Endodermal cell (in vitro differentiated cells): ENCODE measurements around the gene SGPP1. TPM values are rescaled to one million over a fixed set of nuclear protein-coding genes. Genes with fewer than 3 reads are reported as not detected.

Experiments used
- DNase-seq: peaks from one replicate; pipeline ENCODE4 v3.0.0-alpha.2; 2017
- H3K27ac ChIP-seq: 2 replicates; pipeline ENCODE4 v1.5.1; 2013; ENCODE audit warnings: mild to moderate bottlenecking, low read depth, low read length, moderate library complexity
- H3K27me3 ChIP-seq: 2 replicates; pipeline ENCODE4 v1.6.1; 2013; ENCODE audit warnings: mild to moderate bottlenecking, low read length, moderate library complexity; ENCODE audit not compliant: insufficient read depth, control insufficient read depth, poor library complexity, severe bottlenecking
- H3K36me3 ChIP-seq: 2 replicates; pipeline ENCODE4 v1.7.0; 2013; ENCODE audit warnings: mild to moderate bottlenecking, low read length, moderate library complexity; ENCODE audit not compliant: control insufficient read depth, insufficient read depth
- H3K4me1 ChIP-seq: one replicate; pipeline ENCODE4 v1.7.0; 2013; ENCODE audit warnings: low read length; ENCODE audit not compliant: control insufficient read depth, insufficient read depth
- H3K4me3 ChIP-seq: 2 replicates; pipeline ENCODE4 v1.5.1; 2013; ENCODE audit warnings: mild to moderate bottlenecking, low read length, moderate library complexity
- H3K9ac ChIP-seq: 2 replicates; pipeline ENCODE4 v1.6.1; 2013; ENCODE audit warnings: mild to moderate bottlenecking, low read length, moderate library complexity; ENCODE audit not compliant: poor library complexity, severe bottlenecking; ENCODE audit errors: extremely low read depth
- H3K9me3 ChIP-seq: 2 replicates; pipeline ENCODE4 v1.6.1; 2013; ENCODE audit warnings: mild to moderate bottlenecking, low read length, moderate library complexity; ENCODE audit not compliant: control insufficient read depth
- H3K27ac Mint-ChIP-seq: 2 replicates; pipeline ENCODE4 v1.8.0; 2020; ENCODE audit warnings: mixed read lengths
- H3K27me3 Mint-ChIP-seq: 2 replicates; pipeline ENCODE4 v1.8.0; 2021; ENCODE audit warnings: mild to moderate bottlenecking, mixed read lengths; ENCODE audit not compliant: insufficient read depth
- H3K36me3 Mint-ChIP-seq: 2 replicates; pipeline ENCODE4 v1.8.0; 2020; ENCODE audit warnings: low read depth, mixed read lengths
- H3K4me1 Mint-ChIP-seq: 2 replicates; pipeline ENCODE4 v1.8.0; 2020; ENCODE audit warnings: mixed read lengths
- H3K4me3 Mint-ChIP-seq: 2 replicates; pipeline ENCODE4 v1.8.0; 2020; ENCODE audit warnings: mild to moderate bottlenecking, moderate library complexity, mixed read lengths
- H3K9me3 Mint-ChIP-seq: 2 replicates; pipeline ENCODE4 v1.8.0; 2020; ENCODE audit warnings: mild to moderate bottlenecking, mixed read lengths
- WGBS, 2 experiments: methylation state at CpG; one replicate each; pipeline versions ENCODE4 v1.1.5 to v1.1.7; 2013; ENCODE audit warnings: missing lambda C conversion rate in 2 of 2, mixed read lengths in 1 of 2; ENCODE audit not compliant: insufficient coverage in 1 of 2, insufficient read length in 1 of 2; 5-methylcytosine and 5-hydroxymethylcytosine counted together
- total RNA-seq, 2 donors: library from RNA; stranded (reverse); fragmentation: NEBNext Ultra II Directional in 1 of 2; extraction: Animal tissue kit (Norgen Biotek cat#: 25700) in 1 of 2; gene quantifications; 2 replicates in 1 of 2; 3 replicates in 1 of 2; pipeline ENCODE4 v1.2.1, GENCODE V29; 2021
- TF ChIP-seq, protein P1 (sequence below): fragments of 200-600 bp; sonication (generic); conservative IDR thresholded peaks from 2 replicates; pipeline ENCODE4 v1.5.0; 2021; ENCODE audit warnings: antibody characterized with exemption, mild to moderate bottlenecking

SGPP1 gene
- total RNA-seq, 2 donors from 2014 or later, result 15.5 to 18.4 TPM

DNA sequence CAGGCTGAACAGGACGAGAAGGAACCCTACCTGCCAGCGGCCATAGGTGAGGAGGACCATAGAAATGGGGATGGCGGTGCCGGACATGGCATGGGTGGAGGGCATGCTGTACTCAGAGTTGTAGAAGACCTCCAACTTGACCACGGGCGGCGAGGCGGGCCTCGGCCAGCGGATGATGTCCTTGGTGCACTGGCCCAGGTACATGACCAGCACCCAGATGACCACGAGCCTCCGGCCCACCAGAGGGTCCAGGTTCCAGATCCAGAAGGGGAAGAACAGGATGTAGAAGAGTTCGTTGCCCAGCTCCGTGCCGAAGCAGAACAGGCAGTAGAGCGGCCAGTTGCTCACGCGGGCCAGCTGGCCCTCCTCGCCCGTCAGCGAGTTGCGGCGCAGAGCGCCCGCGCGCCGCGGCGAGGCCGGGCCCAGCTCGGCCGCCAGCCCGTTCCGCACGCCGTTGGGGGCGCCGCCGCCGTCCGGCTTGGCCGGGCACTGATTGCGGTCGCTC lies 582 bp downstream of the SGPP1 start:
- Mint-ChIP-seq H3K4me1 (peaks cover 24% of the 10 kb centered on the region), H3K36me3 (peaks cover 4% of the 10 kb centered on the region), H3K4me3 (peak overlapping the region; percentile 84), H3K27me3 (peaks cover 21% of the 10 kb centered on the region), H3K27ac (peak overlapping the region; percentile 85), H3K9me3 (no peaks in the 10 kb centered on the region)
- H3K27ac ChIP-seq, result no peak overlapping the region
- TF ChIP-seq, protein P1, sequence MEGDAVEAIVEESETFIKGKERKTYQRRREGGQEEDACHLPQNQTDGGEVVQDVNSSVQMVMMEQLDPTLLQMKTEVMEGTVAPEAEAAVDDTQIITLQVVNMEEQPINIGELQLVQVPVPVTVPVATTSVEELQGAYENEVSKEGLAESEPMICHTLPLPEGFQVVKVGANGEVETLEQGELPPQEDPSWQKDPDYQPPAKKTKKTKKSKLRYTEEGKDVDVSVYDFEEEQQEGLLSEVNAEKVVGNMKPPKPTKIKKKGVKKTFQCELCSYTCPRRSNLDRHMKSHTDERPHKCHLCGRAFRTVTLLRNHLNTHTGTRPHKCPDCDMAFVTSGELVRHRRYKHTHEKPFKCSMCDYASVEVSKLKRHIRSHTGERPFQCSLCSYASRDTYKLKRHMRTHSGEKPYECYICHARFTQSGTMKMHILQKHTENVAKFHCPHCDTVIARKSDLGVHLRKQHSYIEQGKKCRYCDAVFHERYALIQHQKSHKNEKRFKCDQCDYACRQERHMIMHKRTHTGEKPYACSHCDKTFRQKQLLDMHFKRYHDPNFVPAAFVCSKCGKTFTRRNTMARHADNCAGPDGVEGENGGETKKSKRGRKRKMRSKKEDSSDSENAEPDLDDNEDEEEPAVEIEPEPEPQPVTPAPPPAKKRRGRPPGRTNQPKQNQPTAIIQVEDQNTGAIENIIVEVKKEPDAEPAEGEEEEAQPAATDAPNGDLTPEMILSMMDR, result no peak
- DNase-seq, result peak; percentile 81
- peaks cover 20% of the 10 kb centered on the region for H3K27me3 ChIP-seq
- no peaks in the 10 kb centered on the region for H3K9me3 ChIP-seq
- peak overlapping the region; percentile 37 for H3K9ac ChIP-seq
- WGBS, 2 experiments, result 1 to 4% methylated on average over 19 to 45 of the region's 45 CpGs
- H3K4me3 ChIP-seq, result peak overlapping the region; percentile 87
- no peaks in the 10 kb centered on the region for H3K36me3 ChIP-seq
- H3K4me1 ChIP-seq, result no peaks in the 10 kb centered on the region

- no peaks in the 10 kb centered on the region for H3K9me3 ChIP-seq
- peak overlapping the region; percentile 37 for H3K9ac ChIP-seq
- H3K36me3 ChIP-seq, result no peaks in the 10 kb centered on the region
- H3K4me3 ChIP-seq, result peak overlapping the region; percentile 87
- no peak for DNase-seq
- H3K27me3 ChIP-seq, result peaks cover 20% of the 10 kb centered on the region
- WGBS, 2 experiments, result 26 to 32% methylated on average over 4 to 5 of the region's 5 CpGs
- Mint-ChIP-seq H3K4me3 (peak overlapping the region; percentile 84), H3K27me3 (peaks cover 18% of the 10 kb centered on the region), H3K36me3 (peaks cover 5% of the 10 kb centered on the region), H3K4me1 (peaks cover 22% of the 10 kb centered on the region), H3K9me3 (no peaks in the 10 kb centered on the region), H3K27ac (peak overlapping the region; percentile 44)
- no peaks in the 10 kb centered on the region for H3K4me1 ChIP-seq
- no peak overlapping the region for H3K27ac ChIP-seq
- TF ChIP-seq, protein P1, result no peak
These were observed 1.4 kb downstream of the SGPP1 start for GRCh38 chr14:63726499-63726898.

DNA sequence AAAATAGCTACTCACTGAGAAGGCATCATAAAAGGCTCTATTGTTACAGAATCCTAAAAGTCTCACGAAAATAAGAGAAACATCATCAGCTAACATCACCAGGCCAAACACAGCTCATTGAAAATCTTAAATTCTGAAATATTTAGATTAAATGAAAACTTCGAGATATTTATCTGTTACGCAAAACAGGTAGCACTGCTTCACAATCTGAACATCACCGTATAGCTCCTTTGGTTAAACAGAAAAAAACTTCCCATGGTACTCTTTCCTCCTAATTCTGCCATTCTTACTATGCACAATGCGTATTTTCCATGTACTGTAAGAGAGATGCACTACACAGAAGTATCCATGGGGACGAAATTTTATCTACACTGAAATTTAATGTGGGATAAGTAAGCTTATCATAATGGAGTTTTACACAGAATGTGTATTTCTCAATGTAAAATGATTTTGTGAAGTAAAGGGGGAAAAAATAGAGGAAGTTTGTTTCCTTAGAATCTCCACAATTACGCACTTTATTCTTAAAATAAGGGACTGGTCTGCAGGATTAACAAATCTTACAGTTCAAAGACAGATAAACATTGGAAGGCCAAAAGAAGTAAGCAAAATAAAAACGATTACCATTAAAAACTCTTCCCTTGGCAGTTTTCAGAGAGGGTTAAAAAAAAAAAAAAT lies 1.9 kb downstream of the SGPP1 start:
- Mint-ChIP-seq H3K36me3 (peaks cover 11% of the 10 kb centered on the region), H3K4me3 (peak overlapping the region; percentile 84), H3K27ac (no peak overlapping the region), H3K9me3 (no peaks in the 10 kb centered on the region), H3K27me3 (peaks cover 15% of the 10 kb centered on the region), H3K4me1 (peaks cover 19% of the 10 kb centered on the region)
- H3K4me3 ChIP-seq, result peak overlapping the region; percentile 87
- H3K4me1 ChIP-seq, result no peaks in the 10 kb centered on the region
- TF ChIP-seq, protein P1, result no peak
- H3K36me3 ChIP-seq, result no peaks in the 10 kb centered on the region
- no peak overlapping the region for H3K27ac ChIP-seq
- peaks cover 20% of the 10 kb centered on the region for H3K27me3 ChIP-seq
- DNase-seq, result no peak
- no peaks in the 10 kb centered on the region for H3K9me3 ChIP-seq
- 89 to 96% methylated on average over 5 to 8 of the region's 8 CpGs for WGBS, 2 experiments
- H3K9ac ChIP-seq, result no peak overlapping the region
